HG02852 (cell line): ENCODE data around the gene AQR.
"Not testable (repeated sequence)": the region's sequence is repeated elsewhere in the genome, so short reads cannot be mapped to it uniquely, and the experiment has no call there.

ENCODE experiments used
- ATAC-seq: cut with Tn5 transposase; IDR thresholded peaks from one replicate; pipeline ENCODE4 v1.9.1; 2021; ENCODE audit warnings: mild to moderate bottlenecking, moderate library complexity; ENCODE audit not compliant: unreplicated experiment

Gene AQR

DNA sequence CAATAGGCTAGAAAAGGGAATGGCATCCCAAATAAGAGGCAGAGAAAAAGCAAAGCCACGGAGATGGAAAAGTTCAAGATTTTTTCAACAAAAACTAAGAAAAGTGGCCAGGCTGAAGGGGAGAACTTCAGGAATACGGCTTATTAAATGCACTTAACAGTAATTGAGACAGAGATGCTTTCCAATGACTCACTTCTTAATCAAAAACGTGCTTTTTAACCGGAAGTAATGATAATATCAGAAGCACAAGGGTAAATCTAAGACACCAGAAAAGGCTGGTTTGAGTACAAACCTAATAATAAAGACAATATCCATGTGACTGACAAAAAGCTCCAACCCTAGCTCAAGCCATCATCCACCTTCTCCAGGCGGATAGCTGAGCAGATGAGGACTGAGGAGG, 149.4 kb downstream of the AQR start:
- no peak for ATAC-seq

DNA sequence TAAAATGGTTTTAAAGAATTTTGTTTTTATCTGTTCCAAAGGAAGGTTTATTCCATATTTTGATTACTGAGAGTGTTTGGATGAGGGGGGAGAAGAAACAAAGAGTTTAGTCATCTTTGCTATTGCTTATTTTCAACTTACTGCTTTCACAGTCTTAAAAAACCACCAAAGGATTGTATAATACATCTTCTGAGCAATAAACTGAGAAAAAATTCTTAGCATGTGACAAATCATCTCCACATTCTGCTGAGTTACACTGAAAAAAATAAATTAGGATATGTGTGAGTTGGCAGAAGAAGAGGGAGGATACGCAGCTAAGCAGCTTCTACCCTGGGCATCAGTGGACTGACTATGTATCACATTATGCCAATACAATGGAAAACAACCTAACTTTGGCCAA, 151.0 kb downstream of the AQR start:
- no peak for ATAC-seq

DNA sequence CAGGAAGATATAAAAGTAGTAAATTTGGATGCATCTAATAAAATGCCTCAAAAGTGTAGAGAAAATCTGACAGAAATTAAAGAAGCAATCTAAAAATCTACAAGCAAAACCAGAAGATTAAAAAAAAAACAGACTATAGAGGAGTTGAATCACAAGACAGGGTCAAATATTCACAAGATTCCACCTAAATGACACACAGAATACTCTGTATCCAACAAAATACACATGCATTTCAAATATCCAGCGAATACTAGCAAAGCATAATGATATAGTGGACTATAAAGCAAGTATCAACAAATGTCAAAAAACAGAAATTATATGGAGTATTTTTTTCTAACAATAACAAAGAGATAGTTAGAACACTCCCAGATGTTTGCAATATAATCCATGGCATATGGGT, 153.7 kb downstream of the AQR start:
- no peak for ATAC-seq

DNA sequence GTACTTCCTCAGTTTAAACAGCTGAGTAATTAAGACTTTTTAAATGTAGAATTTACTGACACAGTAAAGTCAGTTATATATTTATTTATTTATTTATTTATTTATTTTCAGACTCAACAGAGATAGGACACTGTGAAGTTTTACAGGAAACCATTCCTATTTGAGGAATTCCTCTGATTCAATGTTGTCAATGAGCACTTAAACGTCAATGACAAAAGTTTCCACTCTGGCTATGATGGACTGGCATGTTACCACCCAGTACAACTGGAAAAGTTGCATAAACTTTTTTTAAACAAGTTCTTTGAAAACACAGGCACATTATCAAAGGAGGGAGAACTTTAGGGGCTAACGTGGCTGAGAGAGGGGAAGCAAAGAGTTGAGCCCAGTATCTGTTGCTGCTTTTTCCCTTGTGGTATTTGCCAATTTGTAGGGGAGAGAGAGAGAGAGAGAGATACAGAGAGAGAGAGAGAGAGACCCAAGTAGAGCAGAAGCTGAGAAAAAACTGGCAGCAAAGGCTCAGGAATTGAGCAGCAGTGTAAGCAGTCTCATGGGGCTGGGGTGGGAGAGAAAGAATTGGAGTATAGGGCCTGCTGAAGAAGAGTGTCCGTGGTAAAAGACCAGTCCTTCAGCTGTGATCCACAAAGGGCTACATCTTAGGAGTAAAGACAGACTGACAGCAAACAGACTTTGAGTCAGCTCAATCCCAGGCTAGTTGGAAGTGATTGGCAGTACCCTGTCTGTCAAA, 155.9 kb downstream of the AQR start:
- ATAC-seq = no peak

DNA sequence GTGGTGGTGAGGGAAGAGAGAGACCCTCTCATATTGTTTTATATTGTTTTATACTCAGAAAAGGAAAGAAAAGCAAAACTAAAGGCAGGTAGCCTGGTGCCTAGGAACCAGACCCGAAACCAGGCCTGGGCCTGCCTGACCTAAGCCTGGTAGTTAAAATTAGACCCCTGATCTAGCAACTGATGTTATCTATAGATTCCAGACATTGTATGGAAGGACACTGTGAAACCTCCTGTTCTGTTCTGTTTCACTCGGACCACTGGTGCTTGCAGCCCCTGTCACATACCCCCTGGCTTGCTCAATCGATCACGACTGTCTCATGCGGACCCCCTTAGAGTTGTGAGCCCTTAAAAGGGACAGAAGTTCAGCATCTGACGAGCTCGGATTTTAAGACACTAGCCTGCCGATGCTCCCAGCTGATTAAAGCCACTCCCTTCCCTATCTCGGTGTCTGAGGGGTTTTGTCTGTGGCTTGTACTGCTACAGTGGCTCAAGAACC, 156.6 kb downstream of the AQR start:
- not testable (repeated sequence) for ATAC-seq

DNA sequence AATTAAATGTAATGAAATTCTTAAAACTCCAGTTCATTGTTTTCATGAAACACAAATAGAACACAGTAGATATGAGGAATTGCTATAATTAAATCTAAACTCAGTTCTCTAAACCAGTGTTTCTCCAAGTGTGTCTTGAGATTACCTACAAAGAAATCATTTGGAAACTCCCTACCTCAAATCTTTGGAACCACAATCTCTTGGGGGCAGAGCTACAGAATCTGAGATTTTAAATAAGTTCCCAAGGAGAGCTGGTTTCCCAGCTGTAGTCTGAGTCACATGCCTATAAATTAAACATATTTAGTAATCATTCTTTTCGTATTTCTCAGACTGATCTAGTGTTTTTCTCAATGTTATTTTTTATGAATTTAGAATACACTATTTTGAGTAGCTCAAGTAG, 157.2 kb downstream of the AQR start:
- no peak for ATAC-seq

DNA sequence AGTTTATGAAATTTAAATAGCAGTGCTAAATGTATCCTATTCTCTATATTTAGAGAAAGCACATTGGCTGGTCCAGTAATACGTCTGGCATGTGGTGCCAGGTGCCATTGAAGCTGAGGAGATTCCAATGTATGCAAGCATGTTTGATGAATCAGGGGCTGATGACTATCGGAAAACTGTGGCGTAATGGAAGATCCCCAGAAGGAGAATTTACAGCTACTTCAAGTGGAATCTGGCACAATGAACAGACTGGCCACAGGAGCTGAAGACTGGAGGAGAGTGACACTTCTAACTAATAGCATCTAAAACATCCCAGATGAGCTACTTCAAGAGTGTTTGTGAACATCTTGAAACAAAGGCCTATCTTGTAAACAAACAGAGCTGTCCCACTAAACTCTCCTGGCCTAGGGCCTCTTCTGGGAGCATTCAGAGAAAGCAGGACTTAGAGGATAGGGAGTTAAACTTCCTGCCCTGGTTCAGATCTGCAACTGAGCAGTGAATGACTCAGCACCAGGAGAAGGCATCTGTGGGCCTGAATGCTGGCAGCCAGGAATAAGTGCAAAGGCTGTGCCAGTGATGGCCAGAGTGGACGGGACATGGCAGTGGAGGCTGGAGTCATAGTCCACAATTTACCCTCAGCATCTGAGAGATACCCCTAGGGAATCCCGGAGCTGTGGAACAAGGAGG, 159.0 kb downstream of the AQR start:
- no peak for ATAC-seq

DNA sequence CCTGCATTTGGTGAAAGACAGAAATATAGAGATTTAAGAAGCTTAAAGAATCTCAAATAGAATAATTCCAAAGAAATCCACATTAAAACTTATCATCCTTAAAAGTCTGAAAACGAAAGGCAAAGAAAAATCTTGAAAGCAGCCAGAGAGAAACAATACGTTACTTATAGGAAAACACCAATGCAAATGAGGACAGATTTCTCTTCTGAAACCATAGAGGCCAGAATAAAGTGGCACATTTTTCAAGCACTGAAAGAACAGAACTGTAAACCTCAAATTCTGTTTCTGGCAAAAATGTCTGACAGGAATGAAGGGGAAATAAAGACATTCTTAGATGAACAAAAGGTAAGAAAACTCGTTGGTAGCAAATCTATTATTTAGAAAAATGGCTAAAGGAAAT, 160.4 kb downstream of the AQR start:
- ATAC-seq = no peak

DNA sequence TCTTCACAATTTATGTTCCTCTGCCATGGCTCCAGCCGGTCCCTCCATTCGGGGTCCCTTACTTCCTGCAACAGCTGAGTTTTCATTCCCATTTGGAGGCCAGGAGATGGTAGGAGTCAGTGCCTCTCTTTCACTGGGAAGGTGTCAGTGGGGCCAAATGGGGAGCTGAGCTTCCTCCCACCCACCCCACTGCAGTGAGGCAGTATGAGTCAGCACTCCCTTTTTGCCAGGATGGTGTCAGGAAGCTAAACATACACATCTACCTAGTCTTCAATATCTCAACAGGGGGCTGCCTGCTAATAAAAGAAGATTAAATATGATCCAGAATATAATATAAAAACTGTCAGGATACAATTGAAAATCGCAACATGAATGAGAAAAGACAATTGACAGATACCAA, 161.5 kb downstream of the AQR start:
- ATAC-seq = no peak

DNA sequence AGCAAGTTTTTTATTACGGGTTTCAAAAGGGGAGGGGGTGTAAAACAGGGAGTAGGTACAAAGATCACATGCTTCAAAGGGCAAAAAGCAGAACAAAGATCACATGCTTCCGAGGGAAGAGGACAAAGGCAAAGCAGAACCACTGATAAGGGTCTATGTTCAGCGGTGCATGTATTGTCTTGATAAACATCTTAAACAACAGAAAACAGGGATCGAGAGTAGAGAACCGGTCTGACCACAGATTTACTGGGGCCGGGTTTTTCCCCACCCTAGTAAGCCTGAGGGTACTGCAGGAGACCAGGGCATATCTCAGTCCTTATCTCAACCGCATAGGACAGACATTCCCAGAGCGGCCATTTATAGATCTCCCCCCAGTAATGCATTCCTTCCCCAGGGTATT, 162.3 kb downstream of the AQR start:
- not testable (repeated sequence) for ATAC-seq

DNA sequence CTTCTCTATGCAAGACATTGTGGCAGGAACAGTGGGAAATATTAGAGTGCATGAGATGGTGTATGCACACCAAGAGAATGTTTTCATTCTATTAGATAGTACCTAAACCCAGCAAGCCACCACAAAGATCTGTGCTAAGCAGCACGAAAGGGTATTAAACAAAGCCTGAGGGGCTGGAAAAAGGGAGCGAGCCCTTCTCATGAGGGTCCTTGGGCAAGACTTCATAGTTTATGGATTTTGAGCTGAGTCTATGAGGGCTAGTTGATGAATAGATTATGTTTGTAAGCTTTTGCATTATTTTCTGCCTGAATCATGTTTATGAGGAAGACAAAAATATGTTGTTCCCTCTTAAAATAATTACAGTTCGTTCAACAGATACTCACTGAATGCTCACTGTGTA, 164.8 kb downstream of the AQR start:
- no peak for ATAC-seq

DNA sequence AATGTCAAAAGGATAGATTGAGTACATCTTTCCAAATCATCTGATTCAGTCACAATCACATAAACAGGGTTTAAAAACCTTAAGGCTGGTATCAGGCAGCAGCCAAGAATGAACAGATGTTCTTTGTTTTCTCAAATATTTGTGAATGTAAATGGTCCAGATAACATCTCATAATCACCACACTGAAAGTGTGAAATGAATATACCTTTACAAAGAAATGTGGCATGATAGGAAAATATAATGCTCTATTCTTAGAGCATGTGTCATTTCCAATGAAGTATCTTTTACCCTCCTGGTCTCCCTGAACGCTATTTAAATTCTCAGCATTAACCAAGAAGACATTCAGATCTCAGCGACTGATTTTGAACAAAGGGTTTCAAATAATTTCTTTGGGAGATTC, 165.4 kb downstream of the AQR start:
- ATAC-seq = no peak

DNA sequence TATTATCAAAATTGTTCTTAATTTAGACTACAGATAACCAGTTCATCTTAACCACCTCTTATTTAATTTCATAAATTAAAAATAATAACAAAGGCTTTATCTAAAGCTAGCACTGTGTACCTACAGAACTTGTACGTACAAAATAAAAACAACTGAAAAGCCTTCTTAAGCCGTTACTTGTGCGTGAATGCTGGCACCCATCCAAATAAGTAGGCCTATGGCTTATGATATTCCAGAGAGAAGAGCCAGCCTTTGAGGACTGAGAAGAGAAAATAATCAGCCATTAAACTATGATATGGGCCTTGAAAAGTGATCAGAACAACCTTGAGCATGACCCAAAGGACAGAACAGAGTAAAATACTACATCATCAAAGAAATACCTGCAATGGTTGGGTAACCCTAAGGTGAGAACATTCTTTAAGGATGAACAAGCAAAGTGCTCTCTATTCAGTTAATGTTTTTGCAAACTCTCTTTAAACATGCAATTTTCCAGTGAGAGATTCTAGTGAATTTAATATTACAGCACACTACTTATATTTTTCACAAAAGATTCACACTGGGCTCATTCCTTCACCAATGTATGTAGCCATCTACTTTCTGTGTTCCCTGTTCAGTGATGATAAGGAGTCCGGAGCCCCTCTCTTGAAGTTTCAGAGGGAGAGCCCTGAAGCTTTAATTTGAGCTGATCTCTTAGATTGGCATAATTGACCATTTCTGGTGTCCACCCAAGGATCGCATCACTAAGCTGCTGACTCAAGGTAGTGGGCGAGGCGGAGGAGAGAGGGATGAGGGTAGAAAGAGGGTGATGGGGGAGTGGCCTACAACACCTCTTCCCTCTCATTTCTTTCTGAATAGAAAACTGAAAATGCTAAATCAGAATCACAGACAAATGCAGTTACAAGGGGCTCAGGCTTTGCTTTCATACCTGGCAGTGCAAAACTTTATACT, 166.5 kb downstream of the AQR start:
- no peak for ATAC-seq

DNA sequence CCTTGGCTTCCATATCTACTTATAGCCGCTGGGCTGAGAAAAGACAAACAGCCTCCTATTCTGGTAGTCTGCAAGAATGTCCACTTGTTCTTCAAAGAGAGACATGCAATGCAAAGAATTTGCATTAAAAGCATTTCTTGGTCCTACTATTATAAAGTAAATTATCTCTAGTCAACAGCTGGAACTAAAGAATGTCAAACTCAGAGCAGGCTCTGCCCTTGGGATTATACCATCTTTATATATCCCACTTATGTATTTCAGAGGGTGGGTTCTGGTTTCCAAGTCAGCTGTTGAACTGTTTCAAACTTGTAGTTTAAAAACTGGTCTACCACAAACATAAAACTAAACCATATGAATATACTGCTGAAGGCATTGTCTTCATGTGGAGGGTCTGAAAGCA, 167.2 kb downstream of the AQR start:
- ATAC-seq = no peak
